Activated naive CD4-positive, alpha-beta T cell treated with anti-CD3 and anti-CD28 coated beads for 36 hours (primary cell): ENCODE data around the gene PRKD1. TPM values are rescaled to one million over a fixed set of nuclear protein-coding genes. Genes with fewer than 3 reads are reported as not detected.

ENCODE experiments used
- CTCF ChIA-PET: fragments of 350-600 bp; sonication (Branson Sonifier 250); formaldehyde crosslinking; loops from one replicate; lab custom pipeline; 2021; ENCODE audit warnings: antibody characterized with exemption; lab: Charles Lee
- DNase-seq: peaks from one replicate; pipeline ENCODE4 v3.0.0-alpha.2; 2020
- H3K27ac Mint-ChIP-seq: one replicate; pipeline ENCODE4 v1.8.0; 2021; ENCODE audit warnings: mild to moderate bottlenecking, mixed read lengths
- H3K27me3 Mint-ChIP-seq: one replicate; pipeline ENCODE4 v1.8.0; 2021; ENCODE audit warnings: low read depth, mixed read lengths
- H3K36me3 Mint-ChIP-seq: one replicate; pipeline ENCODE4 v1.8.0; 2021; ENCODE audit warnings: low read depth, mixed read lengths
- H3K4me1 Mint-ChIP-seq: one replicate; pipeline ENCODE4 v1.8.0; 2021; ENCODE audit warnings: low read depth, mixed read lengths
- H3K4me3 Mint-ChIP-seq: one replicate; pipeline ENCODE4 v1.8.0; 2021; ENCODE audit warnings: mild to moderate bottlenecking, moderate library complexity, mixed read lengths
- H3K9me3 Mint-ChIP-seq: one replicate; pipeline ENCODE4 v1.8.0; 2021; ENCODE audit warnings: mixed read lengths
- intact Hi-C: fragments of 100-400 bp; cut with micrococcal nuclease; formaldehyde crosslinking; loops from one replicate; pipeline ENCODE4 v1.15.1; 2023
- total RNA-seq, 2 experiments: library from RNA; stranded (reverse); gene quantifications; one replicate each; pipeline ENCODE4 v1.2.3, GENCODE V29; 2021

PRKD1 gene
- total RNA-seq, 2 experiments from 2014 or later: not detected

DNA sequence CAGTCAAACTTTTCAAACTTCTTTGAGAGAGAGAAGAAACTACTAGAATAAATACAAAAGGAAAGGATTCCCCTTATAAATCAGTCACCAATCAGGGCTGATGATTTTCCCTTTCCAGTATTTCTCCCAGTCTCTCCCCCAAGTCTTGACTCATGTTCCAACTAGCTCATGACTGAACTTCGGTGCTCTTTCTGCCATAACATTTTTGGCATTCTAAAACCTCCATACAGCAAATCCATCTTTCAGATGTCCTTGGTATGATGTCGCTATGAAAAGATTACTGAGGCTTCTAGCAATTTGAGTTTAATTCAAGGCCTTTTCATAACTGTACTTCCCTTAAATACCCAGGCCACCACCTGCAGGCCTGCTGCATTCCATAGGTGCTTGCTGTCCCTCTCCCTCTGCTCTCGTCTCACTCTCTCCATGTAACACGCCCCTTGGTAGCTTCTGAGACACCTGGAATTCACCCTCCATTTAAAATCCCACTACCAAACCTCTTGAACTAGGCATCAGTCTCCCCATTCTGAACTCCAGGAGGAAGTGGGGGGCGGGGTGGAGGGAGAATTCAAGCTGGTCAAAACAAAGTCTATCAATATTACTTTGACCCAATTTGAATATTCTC is 2.4 kb downstream of the PRKD1 start:
- Mint-ChIP-seq H3K27ac (no peak overlapping the region), H3K4me3 (no peak overlapping the region), H3K36me3 (no peaks in the 10 kb centered on the region), H3K9me3 (no peaks in the 10 kb centered on the region), H3K27me3 (peaks cover 36% of the 10 kb centered on the region), H3K4me1 (peaks cover 7% of the 10 kb centered on the region)
- CTCF ChIA-PET: no interaction called here
- intact Hi-C loops: no loop called here
- no peak for DNase-seq

DNA sequence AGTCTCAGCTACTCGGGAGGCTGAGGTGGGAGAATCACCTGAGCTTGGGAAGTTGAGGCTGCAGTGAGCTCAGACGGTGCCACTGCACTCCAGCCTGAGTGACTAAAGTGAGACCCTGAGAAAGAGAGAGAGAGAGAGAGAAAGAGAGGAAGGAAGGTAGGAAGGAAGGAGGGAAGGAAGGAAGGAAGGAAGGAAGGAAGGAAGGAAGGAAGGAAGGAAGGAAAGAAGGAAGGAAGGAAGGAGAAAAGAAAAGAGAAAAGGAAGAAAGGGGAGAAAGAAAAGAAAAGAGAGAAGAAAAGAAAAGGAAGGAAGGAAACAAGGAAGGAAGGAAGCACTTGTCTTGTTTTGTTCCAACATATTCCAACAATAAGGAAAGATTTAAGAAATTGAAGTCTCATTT is 7.8 kb downstream of the PRKD1 start:
- intact Hi-C loops: no loop called here
- DNase-seq: no peak
- H3K27ac Mint-ChIP-seq: no peak overlapping the region
- no peak overlapping the region for H3K4me3 Mint-ChIP-seq
- no peaks in the 10 kb centered on the region for H3K36me3 Mint-ChIP-seq
- H3K4me1 Mint-ChIP-seq: no peaks in the 10 kb centered on the region
- peaks cover 7% of the 10 kb centered on the region for H3K27me3 Mint-ChIP-seq
- CTCF ChIA-PET: no interaction called here
- H3K9me3 Mint-ChIP-seq: no peaks in the 10 kb centered on the region

DNA sequence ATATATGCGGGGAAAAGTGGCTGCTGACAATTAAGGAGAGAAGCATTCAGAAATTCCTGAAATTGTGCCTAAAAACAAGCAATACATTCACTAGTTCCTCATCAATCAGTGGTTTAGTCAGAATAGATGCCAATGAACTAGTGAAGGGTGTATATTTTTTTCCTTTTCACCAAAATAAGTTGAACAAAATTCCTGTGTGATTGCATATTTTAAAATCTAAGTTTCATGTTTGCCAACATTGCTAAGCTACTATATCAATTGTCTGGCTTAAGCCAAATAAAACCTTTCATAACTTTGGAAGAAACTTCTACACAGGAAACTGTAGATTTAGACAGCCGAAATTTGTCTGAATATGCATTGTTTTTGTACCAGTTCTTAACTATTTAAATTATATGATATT is 8.7 kb downstream of the PRKD1 start:
- intact Hi-C loops: no loop called here
- no peak for DNase-seq
- no peaks in the 10 kb centered on the region for H3K36me3 Mint-ChIP-seq
- no peak overlapping the region for H3K4me3 Mint-ChIP-seq
- peaks cover 3% of the 10 kb centered on the region for H3K27me3 Mint-ChIP-seq
- H3K4me1 Mint-ChIP-seq: no peaks in the 10 kb centered on the region
- H3K9me3 Mint-ChIP-seq: no peaks in the 10 kb centered on the region
- no peak overlapping the region for H3K27ac Mint-ChIP-seq
- CTCF ChIA-PET: no interaction called here

DNA sequence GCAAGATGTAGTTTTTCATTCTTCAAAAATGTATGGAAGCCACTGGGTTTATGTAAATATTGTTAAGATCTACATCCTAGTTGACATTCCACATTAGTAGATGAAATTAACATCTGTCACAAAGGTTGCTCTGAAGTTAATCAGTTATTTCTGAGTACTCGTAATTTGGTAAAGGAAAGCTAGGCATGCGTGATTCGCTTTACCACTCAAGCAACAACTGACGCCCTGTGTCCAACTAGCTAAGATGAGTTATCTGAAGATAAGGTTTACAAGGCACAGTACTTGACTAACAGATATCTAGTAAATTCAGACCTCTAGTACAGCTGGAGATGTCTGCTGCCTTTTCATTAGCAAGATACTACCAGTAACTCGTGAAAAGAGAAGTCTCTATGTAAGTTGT is 14.1 kb downstream of the PRKD1 start:
- Mint-ChIP-seq H3K27me3 (no peaks in the 10 kb centered on the region), H3K27ac (no peak overlapping the region), H3K36me3 (no peaks in the 10 kb centered on the region), H3K9me3 (peaks cover 3% of the 10 kb centered on the region), H3K4me1 (no peaks in the 10 kb centered on the region), H3K4me3 (no peak overlapping the region)
- CTCF ChIA-PET: no interaction called here
- no peak for DNase-seq
- intact Hi-C loops: no loop called here

DNA sequence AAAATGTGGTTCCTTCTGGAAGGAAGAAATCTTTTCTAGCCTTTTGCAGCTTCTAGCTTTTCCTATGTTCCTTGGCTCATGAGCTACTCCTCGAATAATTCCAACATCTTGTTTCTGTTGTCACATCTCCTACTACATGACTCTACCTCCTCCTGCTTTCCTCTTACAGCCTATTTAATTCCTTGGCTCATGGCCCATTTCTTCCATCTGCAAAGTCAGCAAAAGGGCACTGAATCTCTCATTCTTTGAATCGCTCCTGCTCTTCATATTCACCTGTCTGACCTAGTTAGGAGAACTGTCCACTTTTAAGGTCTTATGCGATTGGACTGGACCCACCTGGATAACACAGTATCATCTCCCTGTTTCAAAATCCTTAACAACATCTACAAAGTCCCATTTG is 15.8 kb downstream of the PRKD1 start:
- CTCF ChIA-PET: no interaction called here
- intact Hi-C loops: no loop called here
- no peak overlapping the region for H3K27ac Mint-ChIP-seq
- H3K27me3 Mint-ChIP-seq: no peaks in the 10 kb centered on the region
- H3K36me3 Mint-ChIP-seq: no peaks in the 10 kb centered on the region
- H3K9me3 Mint-ChIP-seq: peaks cover 3% of the 10 kb centered on the region
- H3K4me3 Mint-ChIP-seq: no peak overlapping the region
- DNase-seq: no peak
- H3K4me1 Mint-ChIP-seq: no peaks in the 10 kb centered on the region

DNA sequence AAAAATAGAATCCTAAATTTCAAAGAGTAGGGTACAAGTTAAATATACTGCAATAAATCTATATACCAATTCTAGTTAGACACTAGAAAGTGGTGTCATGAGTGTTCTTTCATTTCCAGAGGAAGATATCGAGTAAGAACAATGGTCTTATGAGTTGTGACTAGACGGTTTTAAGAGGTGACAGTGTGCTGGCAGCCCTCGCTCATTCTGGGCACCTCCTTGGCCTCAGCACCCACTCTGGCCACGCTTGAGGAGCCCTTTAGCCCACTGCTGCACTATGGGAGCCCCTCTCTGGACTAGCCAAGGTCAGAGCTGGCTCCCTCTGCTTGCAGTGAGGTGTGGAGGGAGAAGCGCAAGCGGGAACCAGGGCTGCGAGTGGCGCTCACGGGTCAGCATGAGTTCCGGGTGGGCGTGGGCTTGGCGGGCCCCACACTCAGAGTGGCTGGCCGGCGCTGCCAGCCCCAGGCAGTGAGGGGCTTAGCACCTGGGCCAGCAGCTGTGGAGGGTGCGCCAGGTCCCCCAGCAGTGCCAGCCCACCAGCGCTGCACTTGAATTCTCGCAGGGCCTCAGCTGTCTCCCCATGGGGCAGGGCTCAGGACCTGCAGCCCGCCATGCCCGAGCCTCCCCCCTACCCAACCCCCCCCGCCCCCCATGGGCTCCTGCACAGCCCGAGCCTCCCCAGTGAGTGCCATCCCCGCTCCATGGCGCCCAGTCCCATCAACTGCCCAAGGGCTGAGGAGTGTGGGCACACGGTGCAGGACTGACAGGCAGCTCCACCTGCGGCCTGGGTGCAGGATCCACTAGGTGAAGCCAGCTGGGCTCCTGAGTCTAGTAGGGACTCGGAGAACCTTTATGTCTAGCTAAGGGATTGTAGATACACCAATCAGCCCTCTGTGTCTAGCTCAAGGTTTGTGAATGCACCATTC is 18.7 kb downstream of the PRKD1 start:
- intact Hi-C loops: no loop called here
- CTCF ChIA-PET: no interaction called here
- DNase-seq: no peak
- no peak overlapping the region for H3K27ac Mint-ChIP-seq
- H3K4me1 Mint-ChIP-seq: no peaks in the 10 kb centered on the region
- H3K27me3 Mint-ChIP-seq: no peaks in the 10 kb centered on the region
- H3K36me3 Mint-ChIP-seq: no peaks in the 10 kb centered on the region
- no peak overlapping the region for H3K4me3 Mint-ChIP-seq
- H3K9me3 Mint-ChIP-seq: peaks cover 3% of the 10 kb centered on the region

DNA sequence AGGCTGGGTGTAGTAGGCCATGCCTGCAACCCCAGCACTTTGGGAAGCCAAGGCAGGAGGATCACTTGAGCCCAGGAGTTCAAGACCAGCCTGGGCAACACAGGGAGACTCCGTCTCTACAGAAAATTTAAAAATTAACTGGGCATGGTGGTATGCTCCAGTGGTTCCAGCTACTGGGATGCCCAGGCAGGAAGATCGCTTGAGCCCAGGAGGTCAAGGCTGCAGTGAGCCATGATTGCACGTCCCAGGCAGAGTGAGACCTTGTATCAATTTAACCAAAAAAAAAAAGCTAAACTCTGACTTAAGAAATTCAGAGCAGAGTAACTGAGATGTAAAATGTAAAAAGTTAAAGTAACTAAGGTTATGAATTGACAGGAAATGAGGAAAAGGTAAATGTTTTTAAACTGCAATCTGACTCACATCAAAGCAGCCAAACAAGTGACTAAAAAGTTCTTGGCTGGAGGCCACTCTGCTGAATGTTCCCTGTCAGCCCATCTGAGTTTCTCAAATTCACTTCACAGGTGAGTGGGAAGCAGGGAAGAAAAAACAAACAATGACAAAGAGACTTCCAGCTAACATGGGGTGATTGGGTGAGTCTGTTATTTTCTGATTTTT is 21.3 kb downstream of the PRKD1 start:
- H3K4me3 Mint-ChIP-seq: no peak overlapping the region
- intact Hi-C loops: no loop called here
- CTCF ChIA-PET: no interaction called here

DNA sequence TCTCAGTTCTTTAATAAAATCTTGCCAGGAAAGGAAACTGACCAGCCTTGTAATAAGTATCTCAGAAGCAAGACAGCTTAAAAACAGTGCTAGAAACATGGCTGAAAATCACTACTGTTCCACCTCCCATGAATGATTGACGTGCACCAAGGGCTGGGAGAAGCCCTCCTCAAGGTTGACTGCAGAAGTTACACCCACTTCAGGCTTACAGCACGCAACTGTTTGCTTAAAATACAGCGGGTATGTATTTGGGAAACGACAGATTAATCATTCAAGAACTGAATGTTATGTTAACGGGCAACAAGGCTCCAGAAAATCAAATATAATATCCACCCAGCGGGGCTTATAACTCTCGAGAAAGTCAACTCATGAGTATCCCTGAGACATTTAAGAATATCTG is 22.1 kb downstream of the PRKD1 start:
- intact Hi-C loops: no loop called here
- Mint-ChIP-seq H3K27ac (no peak overlapping the region), H3K4me3 (no peak overlapping the region), H3K36me3 (no peaks in the 10 kb centered on the region), H3K4me1 (no peaks in the 10 kb centered on the region), H3K9me3 (peaks cover 3% of the 10 kb centered on the region), H3K27me3 (no peaks in the 10 kb centered on the region)
- no peak for DNase-seq
- CTCF ChIA-PET: no interaction called here

More for the DNA sequence above, 21.3 kb downstream of the PRKD1 start:
- no peak for DNase-seq
- Mint-ChIP-seq H3K27ac (no peak overlapping the region), H3K9me3 (peaks cover 3% of the 10 kb centered on the region), H3K36me3 (no peaks in the 10 kb centered on the region), H3K27me3 (no peaks in the 10 kb centered on the region), H3K4me1 (no peaks in the 10 kb centered on the region)

DNA sequence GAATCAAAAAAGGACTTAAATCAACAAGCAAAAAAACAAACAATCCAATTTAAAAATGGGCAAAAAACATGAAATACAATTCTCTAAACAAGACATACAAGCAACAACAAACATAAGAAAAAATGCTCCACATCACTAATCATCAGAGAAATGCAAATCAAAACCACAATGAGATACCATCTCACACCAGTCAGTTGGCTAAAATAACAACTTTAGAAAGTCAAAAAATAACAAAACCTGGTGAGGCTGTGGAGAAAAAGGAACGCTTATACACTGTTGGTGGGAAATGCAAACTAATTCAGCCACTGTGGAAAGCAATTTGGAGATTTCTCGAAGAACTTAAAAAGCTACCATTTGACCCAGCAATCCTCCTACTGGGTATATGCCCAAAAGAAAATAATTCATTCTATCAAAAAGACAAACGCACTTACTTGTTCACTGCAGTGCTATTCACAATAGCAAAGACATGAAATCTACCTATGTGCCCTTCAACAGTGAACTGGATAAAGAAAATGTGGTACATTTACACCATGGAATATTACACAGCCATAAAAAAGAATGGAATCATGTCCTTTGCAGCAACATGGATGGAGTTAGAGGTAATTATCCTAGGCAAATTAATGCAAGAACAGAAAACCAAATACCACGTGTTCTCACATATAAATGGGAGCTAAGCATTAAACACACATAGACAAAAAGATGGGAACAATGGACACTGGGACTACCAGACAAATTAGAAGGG is 26.9 kb downstream of the PRKD1 start:
- no peak overlapping the region for H3K4me3 Mint-ChIP-seq
- DNase-seq: no peak
- no peaks in the 10 kb centered on the region for H3K36me3 Mint-ChIP-seq
- no peak overlapping the region for H3K27ac Mint-ChIP-seq
- H3K4me1 Mint-ChIP-seq: no peaks in the 10 kb centered on the region
- H3K9me3 Mint-ChIP-seq: no peaks in the 10 kb centered on the region
- CTCF ChIA-PET: no interaction called here
- intact Hi-C loops: no loop called here
- H3K27me3 Mint-ChIP-seq: no peaks in the 10 kb centered on the region

DNA sequence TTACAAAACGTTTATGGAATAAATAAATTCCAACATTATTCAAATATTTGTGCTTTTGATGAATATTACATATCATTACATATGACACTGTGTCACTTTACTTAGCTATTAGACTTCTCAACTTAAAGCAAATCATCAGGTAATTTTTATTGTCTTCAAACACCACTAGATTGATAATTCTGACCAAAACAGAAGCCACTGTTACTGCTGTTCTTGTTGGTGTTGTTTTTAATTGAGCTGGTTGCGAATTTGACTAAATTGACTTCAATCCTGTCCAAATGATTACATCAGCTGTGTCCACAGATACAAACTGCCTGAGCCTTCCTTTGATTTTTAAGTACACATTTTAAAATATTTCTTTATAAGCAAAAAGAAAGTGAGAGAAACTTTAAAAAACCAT is 29.2 kb downstream of the PRKD1 start:
- CTCF ChIA-PET: no interaction called here
- Mint-ChIP-seq H3K36me3 (no peaks in the 10 kb centered on the region), H3K4me3 (no peak overlapping the region), H3K27me3 (no peaks in the 10 kb centered on the region), H3K27ac (no peak overlapping the region), H3K9me3 (no peaks in the 10 kb centered on the region), H3K4me1 (no peaks in the 10 kb centered on the region)
- intact Hi-C loops: no loop called here
- no peak for DNase-seq

DNA sequence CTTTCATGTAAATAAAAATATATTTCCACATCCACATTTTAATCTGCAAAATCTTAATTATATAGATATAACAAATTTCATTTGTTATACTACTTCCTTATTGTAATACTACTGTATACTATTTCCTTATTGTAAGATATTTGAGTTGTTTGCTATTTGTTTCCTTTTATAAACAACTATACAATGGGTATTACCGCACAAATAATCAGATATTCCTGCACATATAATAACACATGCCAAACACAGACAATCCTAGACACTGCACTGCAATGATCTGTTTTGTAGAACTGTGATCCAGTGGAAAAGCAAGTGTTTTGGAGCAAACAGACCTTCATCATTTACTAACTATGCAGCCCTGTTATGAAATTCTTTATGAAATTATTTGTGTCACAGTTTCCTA is 30.5 kb downstream of the PRKD1 start:
- intact Hi-C loops: no loop called here
- no peak for DNase-seq
- Mint-ChIP-seq H3K27ac (no peak overlapping the region), H3K36me3 (no peaks in the 10 kb centered on the region), H3K27me3 (no peaks in the 10 kb centered on the region), H3K4me3 (no peak overlapping the region), H3K9me3 (peaks cover 2% of the 10 kb centered on the region), H3K4me1 (no peaks in the 10 kb centered on the region)
- CTCF ChIA-PET: no interaction called here

DNA sequence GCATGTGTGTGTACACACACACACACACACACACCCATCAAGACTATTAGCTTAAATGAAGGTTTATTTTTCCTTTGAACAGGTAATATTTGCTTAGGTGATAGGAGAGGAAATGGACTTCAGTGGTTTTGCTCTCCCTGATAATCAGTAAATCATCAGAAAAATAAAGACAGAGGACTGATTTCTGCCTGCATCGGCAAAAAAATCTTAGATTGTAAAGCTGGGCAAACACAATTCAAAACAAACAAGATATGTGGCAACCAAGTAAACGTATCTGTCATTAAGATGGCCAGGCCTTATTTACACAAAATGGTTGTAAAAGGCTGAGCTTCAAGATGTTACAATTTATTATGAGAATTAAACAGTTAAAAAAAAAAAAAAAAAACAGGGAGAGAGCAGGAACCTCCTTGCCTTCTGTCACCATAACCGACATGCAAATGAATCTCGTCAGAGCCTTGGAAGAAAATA is 31.3 kb downstream of the PRKD1 start:
- peaks cover 2% of the 10 kb centered on the region for H3K9me3 Mint-ChIP-seq
- H3K27ac Mint-ChIP-seq: no peak overlapping the region
- H3K36me3 Mint-ChIP-seq: no peaks in the 10 kb centered on the region
- no peak for DNase-seq
- intact Hi-C loops: no loop called here
- no peaks in the 10 kb centered on the region for H3K27me3 Mint-ChIP-seq
- H3K4me1 Mint-ChIP-seq: no peaks in the 10 kb centered on the region
- CTCF ChIA-PET: no interaction called here
- H3K4me3 Mint-ChIP-seq: no peak overlapping the region
